Measurements from ENCODE around the gene RIC3. TPM values are rescaled to one million over a fixed set of nuclear protein-coding genes. Genes with fewer than 3 reads are reported as not detected.

Gene RIC3
- total and polyA plus RNA-seq, 5 donors: 10.0 to 20.2 (median 16.6) TPM

GRCh38 chr11:8080674-8081590 is 87.9 kb downstream of the RIC3 start, which contains the start of gene TUB:
Gene TUB, plus strand, starts transcription at chr11:8081211. Its CDS starts 300 bp downstream, at chr11:8081511.
- peak; percentile 56 to 69 for ATAC-seq
- peak; percentile 54 to 76 (median 71) for DNase-seq
- intact Hi-C loops (cut with DNase I): loop anchor here in 1 of 4 donors (5.0 kb wide), 1 partner anchor 64 kb away; no protein-coding TSS in a partner anchor
- Histone ChIP-seq H3K4me3 (ENCODE audit: low read length) (peak within 1 kb of the TSS; percentile 64), H3K27me3 (ENCODE audit: control insufficient read depth, insufficient read depth) (no peaks in the 10 kb centered on the region), H3K4me1 (ENCODE audit: control insufficient read depth, insufficient read depth, low read length) (peaks cover 18% of the 10 kb centered on the region), H3K27ac (ENCODE audit: low read length) (no peak within 1 kb of the TSS), H3K9me3 (ENCODE audit: control insufficient read depth, low read length) (no peaks in the 10 kb centered on the region)
- under 1% methylated on average over 102 of the region's 104 CpGs for WGBS

GRCh38 chr11:8080069-8080670 is 88.7 kb downstream of the RIC3 start:
- H3K4me3 ChIP-seq (ENCODE audit: low read length): no peak overlapping the region
- H3K4me1 ChIP-seq (ENCODE audit: control insufficient read depth, insufficient read depth, low read length): peaks cover 11% of the 10 kb centered on the region
- DNase-seq (no peak), ATAC-seq (no peak)
- H3K9me3 ChIP-seq (ENCODE audit: control insufficient read depth, low read length): no peaks in the 10 kb centered on the region
- no peak overlapping the region for H3K27ac ChIP-seq (ENCODE audit: low read length)
- no peaks in the 10 kb centered on the region for H3K27me3 ChIP-seq (ENCODE audit: control insufficient read depth, insufficient read depth)
- intact Hi-C loops (cut with DNase I): loop anchor here in 1 of 4 donors (5.0 kb wide), 1 partner anchor 63 kb away; no protein-coding TSS in a partner anchor
- WGBS: 84% methylated on average over 24 of the region's 24 CpGs

- H3K4me1 ChIP-seq (ENCODE audit: control insufficient read depth, insufficient read depth, low read length): peaks cover 8% of the 10 kb centered on the region
- ATAC-seq (no peak), DNase-seq (no peak)
- H3K27me3 ChIP-seq (ENCODE audit: control insufficient read depth, insufficient read depth): no peaks in the 10 kb centered on the region
- no peak overlapping the region for H3K27ac ChIP-seq (ENCODE audit: low read length)
- H3K9me3 ChIP-seq (ENCODE audit: control insufficient read depth, low read length): no peaks in the 10 kb centered on the region
- WGBS: 86% methylated on average over 4 of the region's 4 CpGs
- no peak overlapping the region for H3K4me3 ChIP-seq (ENCODE audit: low read length)
- intact Hi-C loops (cut with DNase I): no loop called here
Measured at GRCh38 chr11:8079111-8079675, 89.6 kb downstream of the RIC3 start.

GRCh38 chr11:8075119-8075726 is 93.6 kb downstream of the RIC3 start:
- intact Hi-C loops (cut with DNase I): no loop called here
- Histone ChIP-seq H3K27ac (ENCODE audit: low read length) (no peak overlapping the region), H3K9me3 (ENCODE audit: control insufficient read depth, low read length) (no peaks in the 10 kb centered on the region), H3K27me3 (ENCODE audit: control insufficient read depth, insufficient read depth) (no peaks in the 10 kb centered on the region), H3K4me1 (ENCODE audit: control insufficient read depth, insufficient read depth, low read length) (no peaks in the 10 kb centered on the region), H3K4me3 (ENCODE audit: low read length) (no peak overlapping the region)
- no peak for DNase-seq
- WGBS: 67% methylated on average over 2 of the region's 2 CpGs
- no peak for ATAC-seq

GRCh38 chr11:8071616-8072581 is 96.9 kb downstream of the RIC3 start:
- DNase-seq (no peak), ATAC-seq (no peak)

GRCh38 chr11:8070417-8071115 is 98.3 kb downstream of the RIC3 start:
- Histone ChIP-seq H3K4me3 (ENCODE audit: low read length) (no peak overlapping the region), H3K4me1 (ENCODE audit: control insufficient read depth, insufficient read depth, low read length) (peaks cover 16% of the 10 kb centered on the region), H3K27ac (ENCODE audit: low read length) (no peak overlapping the region), H3K27me3 (ENCODE audit: control insufficient read depth, insufficient read depth) (no peaks in the 10 kb centered on the region), H3K9me3 (ENCODE audit: control insufficient read depth, low read length) (no peaks in the 10 kb centered on the region)
- peak; percentile 34 to 39 for ATAC-seq
- intact Hi-C loops (cut with DNase I): loop anchor here in 2 of 4 donors (2.0 to 5.0 kb wide), 2 partner anchors 38 kb away; no protein-coding TSS in a partner anchor
- DNase-seq: no peak
- 28% methylated on average over 3 of the region's 3 CpGs for WGBS

More at GRCh38 chr11:8071616-8072581, 96.9 kb downstream of the RIC3 start:
- Histone ChIP-seq H3K4me1 (ENCODE audit: control insufficient read depth, insufficient read depth, low read length) (peaks cover 9% of the 10 kb centered on the region), H3K4me3 (ENCODE audit: low read length) (no peak overlapping the region), H3K9me3 (ENCODE audit: control insufficient read depth, low read length) (no peaks in the 10 kb centered on the region), H3K27me3 (ENCODE audit: control insufficient read depth, insufficient read depth) (no peaks in the 10 kb centered on the region), H3K27ac (ENCODE audit: low read length) (no peak overlapping the region)
- intact Hi-C loops (cut with DNase I): loop anchor here in 2 of 4 donors (2.0 to 5.0 kb wide), 2 partner anchors 39 to 40 kb away; no protein-coding TSS in a partner anchor
- 84% methylated on average over 18 of the region's 18 CpGs for WGBS

GRCh38 chr11:8069771-8070170 is 99.1 kb downstream of the RIC3 start:
- WGBS: 75% methylated on average over 8 of the region's 8 CpGs
- no peak overlapping the region for H3K27ac ChIP-seq (ENCODE audit: low read length)
- intact Hi-C loops (cut with DNase I): loop anchor here in 3 of 4 donors (2.0 to 5.0 kb wide), 2 partner anchors 37 kb away; no protein-coding TSS in a partner anchor

DNA sequence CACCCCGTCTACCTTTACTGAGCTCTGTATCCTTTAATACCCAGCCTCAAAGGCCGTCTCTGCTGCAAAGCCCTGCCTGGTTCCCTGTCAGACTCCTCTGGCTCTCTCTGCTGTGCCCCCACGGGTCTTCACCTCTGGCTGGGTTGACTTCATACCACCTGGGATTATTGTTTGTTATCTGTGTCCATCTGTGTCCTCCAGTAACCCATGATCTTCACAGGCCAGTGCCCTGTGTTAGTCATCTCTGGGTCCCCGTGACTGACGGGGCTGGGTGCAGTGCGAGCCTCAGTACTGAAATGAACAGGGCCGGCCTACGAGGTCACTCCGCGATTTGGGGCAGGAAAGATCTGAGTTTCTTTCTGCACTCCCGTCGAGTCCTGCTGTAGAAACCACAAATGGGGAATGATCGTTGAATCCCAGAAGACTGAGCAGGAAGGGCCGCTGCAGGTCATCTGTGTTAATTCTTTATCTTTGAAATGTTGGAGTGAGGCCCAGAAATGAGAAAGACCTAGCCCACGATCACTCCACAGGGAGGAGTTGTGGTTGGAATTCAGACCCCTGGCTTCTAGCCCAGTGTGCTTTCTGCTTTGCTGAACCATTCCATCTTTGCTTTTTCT is 100.1 kb downstream of the RIC3 start:
- intact Hi-C loops (cut with DNase I): loop anchor here in 1 of 4 donors (5.0 kb wide), 1 partner anchor 36 kb away; no protein-coding TSS in a partner anchor
- peaks cover 18% of the 10 kb centered on the region for H3K4me1 ChIP-seq (ENCODE audit: control insufficient read depth, insufficient read depth, low read length)
- 13% methylated on average over 15 of the region's 15 CpGs for WGBS

More at GRCh38 chr11:8069771-8070170, 99.1 kb downstream of the RIC3 start:
- no peak overlapping the region for H3K4me3 ChIP-seq (ENCODE audit: low read length)
- no peak for ATAC-seq
- H3K27me3 ChIP-seq (ENCODE audit: control insufficient read depth, insufficient read depth): no peaks in the 10 kb centered on the region
- H3K9me3 ChIP-seq (ENCODE audit: control insufficient read depth, low read length): no peaks in the 10 kb centered on the region
- no peak for DNase-seq
- peaks cover 16% of the 10 kb centered on the region for H3K4me1 ChIP-seq (ENCODE audit: control insufficient read depth, insufficient read depth, low read length)

More for the DNA sequence above, 100.1 kb downstream of the RIC3 start:
- H3K27me3 ChIP-seq (ENCODE audit: control insufficient read depth, insufficient read depth): no peaks in the 10 kb centered on the region
- DNase-seq (peak; percentile 71 to 79 (median 74)), ATAC-seq (peak; percentile 73 to 85)
- H3K27ac ChIP-seq (ENCODE audit: low read length): peak overlapping the region; percentile 81
- no peaks in the 10 kb centered on the region for H3K9me3 ChIP-seq (ENCODE audit: control insufficient read depth, low read length)
- H3K4me3 ChIP-seq (ENCODE audit: low read length): no peak overlapping the region

Data from right cardiac atrium (tissue), 5 donors.